ENCODE results near the gene NDUFV3. TPM values are rescaled to one million over a fixed set of nuclear protein-coding genes. Genes with fewer than 3 reads are reported as not detected.

NDUFV3 gene
- polyA plus RNA-seq, 1 donor from 2014 or later = 22.7 TPM

DNA sequence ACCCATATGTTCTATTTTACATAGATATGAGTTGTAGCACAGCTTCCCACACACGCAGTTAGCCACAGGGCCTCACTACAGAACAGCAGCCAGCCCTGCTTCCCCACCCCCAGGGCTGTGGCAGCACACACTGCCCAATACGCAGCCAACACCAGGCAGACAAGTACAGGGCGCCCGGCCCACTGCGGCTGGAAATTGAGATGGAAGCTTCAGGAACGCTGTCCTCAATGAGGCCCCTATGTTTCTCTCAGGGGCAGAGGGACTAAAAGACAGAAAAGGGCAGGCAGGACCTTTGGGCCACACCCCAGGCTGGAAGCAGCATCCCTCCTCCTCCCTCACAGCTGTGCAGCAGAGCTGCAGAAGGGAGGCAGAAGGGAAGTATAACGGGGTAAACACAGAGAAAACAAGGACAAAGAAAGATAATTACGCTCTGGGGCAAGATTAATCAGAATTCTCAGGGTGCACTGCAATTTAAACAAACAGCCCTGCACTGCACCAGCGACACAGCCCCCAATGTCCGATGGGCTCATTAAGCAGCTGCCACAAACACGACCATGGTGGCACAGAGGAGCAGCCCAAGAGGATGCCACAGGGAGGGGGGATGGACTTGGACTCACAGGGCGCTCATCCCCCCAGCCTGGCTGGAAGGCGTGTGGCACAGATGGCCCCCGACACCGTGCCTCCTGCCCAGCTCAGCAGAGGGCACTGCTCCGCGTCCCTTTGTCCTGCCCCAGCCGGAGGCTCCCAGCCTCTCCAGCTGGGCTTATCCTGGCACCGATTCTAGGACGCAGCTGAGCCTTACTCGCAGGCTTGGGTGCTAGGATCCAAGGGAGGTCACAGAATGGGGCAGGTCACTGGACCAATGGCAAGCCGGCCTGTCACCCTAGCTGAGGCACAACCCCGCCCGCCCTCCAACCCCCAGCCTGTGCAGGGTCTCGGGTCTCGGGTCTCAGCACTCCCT lies 28.0 kb upstream of the NDUFV3 start:
- Histone ChIP-seq H3K4me3 (ENCODE audit: low read length) (no peak overlapping the region), H3K27me3 (ENCODE audit: insufficient read depth, low read depth, low read length) (no peaks in the 10 kb centered on the region), H3K9ac (ENCODE audit: low read length) (no peak overlapping the region), H3K4me2 (ENCODE audit: low read length) (no peak overlapping the region), H3K27ac (ENCODE audit: low read length) (no peak overlapping the region), H3F3A (ENCODE audit: insufficient read depth, low read length, poor library complexity, severe bottlenecking) (no peaks in the 10 kb centered on the region), H3K9me2 (ENCODE audit: insufficient read depth, low read length) (no peaks in the 10 kb centered on the region), H3K79me2 (replicated peaks; ENCODE audit: insufficient read depth, low read length) (no peaks in the 10 kb centered on the region), H3K36me3 (ENCODE audit: insufficient read depth, low read length) (peaks cover 5% of the 10 kb centered on the region), H4K20me1 (ENCODE audit: insufficient read depth) (no peaks in the 10 kb centered on the region), H3K9me3 (ENCODE audit: low read length) (no peaks in the 10 kb centered on the region), H2AFZ (ENCODE audit: low read depth, low read length) (no peak overlapping the region)
- TF ChIP-seq TAF1 (IDR thresholded peaks at IDR 0.05; ENCODE audit: low read depth) = no peak
- TF ChIP-seq EZH2 (IDR thresholded peaks at IDR 0.05; ENCODE audit: borderline replicate concordance, insufficient read depth, low read length, poor library complexity, severe bottlenecking) = no peak
- no peak for TF ChIP-seq REST (IDR thresholded peaks at IDR 0.05; ENCODE audit: borderline replicate concordance)
- TF ChIP-seq POLR2AphosphoS5 (IDR thresholded peaks at IDR 0.05) = no peak
- TF ChIP-seq MXI1 (conservative IDR thresholded peaks at IDR 0.05; ENCODE audit: poor library complexity, severe bottlenecking) = no peak
- no peak for TF ChIP-seq EP300 (conservative IDR thresholded peaks at IDR 0.05; ENCODE audit: poor library complexity, severe bottlenecking)
- no peak for TF ChIP-seq RAD21 (conservative IDR thresholded peaks at IDR 0.05)
- TF ChIP-seq SMC3 (conservative IDR thresholded peaks at IDR 0.05; ENCODE audit: poor library complexity) = no peak
- TF ChIP-seq, protein P1, sequence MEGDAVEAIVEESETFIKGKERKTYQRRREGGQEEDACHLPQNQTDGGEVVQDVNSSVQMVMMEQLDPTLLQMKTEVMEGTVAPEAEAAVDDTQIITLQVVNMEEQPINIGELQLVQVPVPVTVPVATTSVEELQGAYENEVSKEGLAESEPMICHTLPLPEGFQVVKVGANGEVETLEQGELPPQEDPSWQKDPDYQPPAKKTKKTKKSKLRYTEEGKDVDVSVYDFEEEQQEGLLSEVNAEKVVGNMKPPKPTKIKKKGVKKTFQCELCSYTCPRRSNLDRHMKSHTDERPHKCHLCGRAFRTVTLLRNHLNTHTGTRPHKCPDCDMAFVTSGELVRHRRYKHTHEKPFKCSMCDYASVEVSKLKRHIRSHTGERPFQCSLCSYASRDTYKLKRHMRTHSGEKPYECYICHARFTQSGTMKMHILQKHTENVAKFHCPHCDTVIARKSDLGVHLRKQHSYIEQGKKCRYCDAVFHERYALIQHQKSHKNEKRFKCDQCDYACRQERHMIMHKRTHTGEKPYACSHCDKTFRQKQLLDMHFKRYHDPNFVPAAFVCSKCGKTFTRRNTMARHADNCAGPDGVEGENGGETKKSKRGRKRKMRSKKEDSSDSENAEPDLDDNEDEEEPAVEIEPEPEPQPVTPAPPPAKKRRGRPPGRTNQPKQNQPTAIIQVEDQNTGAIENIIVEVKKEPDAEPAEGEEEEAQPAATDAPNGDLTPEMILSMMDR (IDR thresholded peaks at IDR 0.05; ENCODE audit: poor library complexity, severe bottlenecking) = no peak

- no peak overlapping the region for H3K4me2 ChIP-seq (ENCODE audit: low read length)
- TF ChIP-seq SMC3 (conservative IDR thresholded peaks at IDR 0.05; ENCODE audit: poor library complexity) = no peak
- no peak for TF ChIP-seq EZH2 (IDR thresholded peaks at IDR 0.05; ENCODE audit: borderline replicate concordance, insufficient read depth, low read length, poor library complexity, severe bottlenecking)
- TF ChIP-seq MXI1 (conservative IDR thresholded peaks at IDR 0.05; ENCODE audit: poor library complexity, severe bottlenecking) = no peak
- no peak for TF ChIP-seq TAF1 (IDR thresholded peaks at IDR 0.05; ENCODE audit: low read depth)
- no peak for TF ChIP-seq RAD21 (conservative IDR thresholded peaks at IDR 0.05)
- no peak for TF ChIP-seq EP300 (conservative IDR thresholded peaks at IDR 0.05; ENCODE audit: poor library complexity, severe bottlenecking)
- TF ChIP-seq POLR2AphosphoS5 (IDR thresholded peaks at IDR 0.05) = no peak
- TF ChIP-seq, protein P1 (IDR thresholded peaks at IDR 0.05; ENCODE audit: poor library complexity, severe bottlenecking) = no peak
- TF ChIP-seq REST (IDR thresholded peaks at IDR 0.05; ENCODE audit: borderline replicate concordance) = no peak
- H3K9me3 ChIP-seq (ENCODE audit: low read length) = no peaks in the 10 kb centered on the region
- no peak overlapping the region for H3K27ac ChIP-seq (ENCODE audit: low read length)
- no peaks in the 10 kb centered on the region for H3F3A ChIP-seq (ENCODE audit: insufficient read depth, low read length, poor library complexity, severe bottlenecking)
- no peak overlapping the region for H2AFZ ChIP-seq (ENCODE audit: low read depth, low read length)
- no peaks in the 10 kb centered on the region for H4K20me1 ChIP-seq (ENCODE audit: insufficient read depth)
- H3K27me3 ChIP-seq (ENCODE audit: insufficient read depth, low read depth, low read length) = no peaks in the 10 kb centered on the region
- no peaks in the 10 kb centered on the region for H3K79me2 ChIP-seq (replicated peaks; ENCODE audit: insufficient read depth, low read length)
- H3K9ac ChIP-seq (ENCODE audit: low read length) = no peak overlapping the region
- H3K36me3 ChIP-seq (ENCODE audit: insufficient read depth, low read length) = peaks cover 5% of the 10 kb centered on the region
- no peak overlapping the region for H3K4me3 ChIP-seq (ENCODE audit: low read length)
- H3K9me2 ChIP-seq (ENCODE audit: insufficient read depth, low read length) = no peaks in the 10 kb centered on the region
Measured at GRCh38 chr21:42865776-42866160, 27.3 kb upstream of the NDUFV3 start.

Data from neural cell (in vitro differentiated cells).